ENCODE measurements around the gene TTLL12. TPM values are rescaled to one million over a fixed set of nuclear protein-coding genes. Genes with fewer than 3 reads are reported as not detected.

TTLL12 gene
- total RNA-seq, 4 donors from 2014 or later, result 14.4 to 34.5 (median 25.7) TPM

- TF ChIP-seq CTCF (IDR thresholded peaks at IDR 0.05; ENCODE audit: low read depth), result no peak
Observed at GRCh38 chr22:43164636-43165035, 22.3 kb downstream of the TTLL12 start.

GRCh38 chr22:43163241-43163795 is 23.6 kb downstream of the TTLL12 start:
- TF ChIP-seq CTCF (IDR thresholded peaks at IDR 0.05; ENCODE audit: low read depth), result no peak

GRCh38 chr22:43162412-43163150 is 24.4 kb downstream of the TTLL12 start:
- no peak for TF ChIP-seq CTCF (IDR thresholded peaks at IDR 0.05; ENCODE audit: low read depth)

- TF ChIP-seq CTCF (IDR thresholded peaks at IDR 0.05; ENCODE audit: low read depth), result no peak
Observed at GRCh38 chr22:43160497-43161126, 26.3 kb downstream of the TTLL12 start.

GRCh38 chr22:43159484-43160178 is 27.3 kb downstream of the TTLL12 start:
- TF ChIP-seq CTCF (IDR thresholded peaks at IDR 0.05; ENCODE audit: low read depth), result no peak

DNA sequence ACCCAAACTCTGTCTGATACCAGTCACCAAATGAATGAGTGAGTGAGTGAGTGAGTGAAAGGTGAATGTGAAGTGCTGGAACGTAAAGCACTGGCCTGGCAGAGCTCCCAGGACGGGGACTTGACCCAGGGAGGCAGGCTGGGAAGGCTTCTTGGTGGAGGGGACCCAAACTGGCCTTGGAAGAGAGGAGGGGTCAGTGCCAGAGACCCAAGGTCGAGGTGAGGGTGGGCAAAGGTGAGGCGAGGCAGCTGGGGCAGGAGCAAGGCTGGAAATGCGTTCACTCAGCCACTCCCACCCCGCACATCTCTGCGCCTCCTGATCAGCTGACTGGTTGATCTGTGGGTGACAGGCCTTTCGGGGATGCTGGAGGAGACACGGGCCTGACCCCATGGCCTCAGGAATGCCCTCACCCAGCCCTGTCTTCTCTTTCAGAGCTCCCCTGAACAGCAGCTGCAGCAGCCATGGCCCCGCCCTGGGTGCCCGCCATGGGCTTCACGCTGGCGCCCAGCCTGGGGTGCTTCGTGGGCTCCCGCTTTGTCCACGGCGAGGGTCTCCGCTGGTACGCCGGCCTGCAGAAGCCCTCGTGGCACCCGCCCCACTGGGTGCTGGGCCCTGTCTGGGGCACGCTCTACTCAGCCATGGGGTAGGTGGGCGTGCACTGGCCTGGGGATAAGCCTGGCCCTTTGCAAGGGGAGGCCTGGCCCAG is 28.0 kb downstream of the TTLL12 start:
- TF ChIP-seq CTCF (IDR thresholded peaks at IDR 0.05; ENCODE audit: low read depth), result no peak
